Stimulated activated CD4-positive, alpha-beta T cell treated with anti-CD3 and anti-CD28 coated beads, Interleukin-1b, Interleukin-23, amount 100 ng/mL, for 48 hours (primary cell): ENCODE results near the gene AHCYL2.
"Not testable (repeated sequence)": the region's sequence is repeated elsewhere in the genome, so short reads cannot be mapped to it uniquely, and the experiment has no call there.

ENCODE experiments used
- DNase-seq: peaks from one replicate; pipeline ENCODE4 v3.0.0-alpha.2; 2020

AHCYL2 gene

GRCh38 chr7:129462420-129462819 is 237.6 kb downstream of the AHCYL2 start:
- DNase-seq = no peak

GRCh38 chr7:129464194-129464593 is 239.4 kb downstream of the AHCYL2 start:
- no peak for DNase-seq

- no peak for DNase-seq
Observed at GRCh38 chr7:129465080-129465479, 240.2 kb downstream of the AHCYL2 start.

- no peak for DNase-seq
Observed at GRCh38 chr7:129466796-129467195, 242.0 kb downstream of the AHCYL2 start.

- DNase-seq = no peak
Observed at GRCh38 chr7:129468087-129468486, 243.3 kb downstream of the AHCYL2 start.

- DNase-seq = no peak
Observed at GRCh38 chr7:129468547-129468946, 243.7 kb downstream of the AHCYL2 start.

- DNase-seq = no peak
Observed at GRCh38 chr7:129469930-129470329, 245.1 kb downstream of the AHCYL2 start.

- no peak for DNase-seq
Observed at GRCh38 chr7:129470411-129470810, 245.6 kb downstream of the AHCYL2 start.

GRCh38 chr7:129471402-129471827 is 246.6 kb downstream of the AHCYL2 start:
- DNase-seq = no peak

GRCh38 chr7:129475931-129476330 is 251.1 kb downstream of the AHCYL2 start:
- not testable (repeated sequence) for DNase-seq

- not testable (repeated sequence) for DNase-seq
Observed at GRCh38 chr7:129476398-129476797, 251.6 kb downstream of the AHCYL2 start.
